ENCODE results near the gene SLC38A2.

SLC38A2 gene

GRCh38 chr12:46390881-46391280 is 18.3 kb upstream of the SLC38A2 start:
- DNase-seq, result no peak

GRCh38 chr12:46390304-46390703 is 17.7 kb upstream of the SLC38A2 start:
- DNase-seq, result no peak

GRCh38 chr12:46389031-46389616 is 16.6 kb upstream of the SLC38A2 start:
- DNase-seq, result no peak

GRCh38 chr12:46388427-46389021 is 16.0 kb upstream of the SLC38A2 start:
- DNase-seq, result no peak

GRCh38 chr12:46387670-46388069 is 15.1 kb upstream of the SLC38A2 start:
- DNase-seq, result no peak

- peak in 1 of 2 donors; percentile 8 for DNase-seq
These were observed 14.5 kb upstream of the SLC38A2 start for GRCh38 chr12:46386877-46387629.

- DNase-seq, result no peak
These were observed 13.8 kb upstream of the SLC38A2 start for GRCh38 chr12:46386360-46386867.

- DNase-seq, result no peak
These were observed 12.9 kb upstream of the SLC38A2 start for GRCh38 chr12:46385438-46385837.

GRCh38 chr12:46384451-46385309 is 12.1 kb upstream of the SLC38A2 start:
- no peak for DNase-seq

GRCh38 chr12:46383654-46384450 is 11.3 kb upstream of the SLC38A2 start:
- DNase-seq, result peak; percentile 79 to 84

GRCh38 chr12:46382964-46383653 is 10.5 kb upstream of the SLC38A2 start:
- peak; percentile 96 for DNase-seq

GRCh38 chr12:46382408-46382963 is 9.9 kb upstream of the SLC38A2 start:
- DNase-seq, result no peak

GRCh38 chr12:46380881-46381280 is 8.3 kb upstream of the SLC38A2 start:
- no peak for DNase-seq

GRCh38 chr12:46380022-46380796 is 7.6 kb upstream of the SLC38A2 start:
- DNase-seq, result no peak

GRCh38 chr12:46379352-46379751 is 6.8 kb upstream of the SLC38A2 start:
- DNase-seq, result no peak

GRCh38 chr12:46378530-46378929 is 6.0 kb upstream of the SLC38A2 start:
- no peak for DNase-seq

GRCh38 chr12:46377678-46378077 is 5.1 kb upstream of the SLC38A2 start:
- DNase-seq, result no peak

- no peak for DNase-seq
These were observed 4.0 kb upstream of the SLC38A2 start for GRCh38 chr12:46376579-46376978.

- DNase-seq, result no peak
These were observed 2.1 kb upstream of the SLC38A2 start for GRCh38 chr12:46374711-46375110.

GRCh38 chr12:46374310-46374709 is 1.7 kb upstream of the SLC38A2 start:
- no peak for DNase-seq
